OCI-LY1 (cell line): ENCODE results near the gene CCBE1.

Source experiments
- H2AFZ ChIP-seq: fragments of 200-600 bp; sonication (generic), shearing (Covaris generic); 2 replicates; pipeline ENCODE4 v1.6.0; 2014; ENCODE audit warnings: antibody characterized with exemption, mild to moderate bottlenecking, low read length
- H3F3A ChIP-seq: fragments of 200-600 bp; sonication (generic), shearing (Covaris generic); 2 replicates; pipeline ENCODE4 v1.6.0; 2014; ENCODE audit warnings: mild to moderate bottlenecking, antibody characterized with exemption, low read length, moderate library complexity; ENCODE audit not compliant: insufficient read depth
- H3K27ac ChIP-seq: fragments of 200-600 bp; sonication (generic); 2 replicates; pipeline ENCODE4 v1.5.1; 2014; ENCODE audit warnings: low read length, mixed run types, mild to moderate bottlenecking, low read depth; ENCODE audit not compliant: poor library complexity, severe bottlenecking
- H3K27me3 ChIP-seq: fragments of 200-600 bp; sonication (generic); 2 replicates; pipeline ENCODE4 v1.6.0; 2014; ENCODE audit warnings: antibody characterized with exemption, mild to moderate bottlenecking, low read length, moderate library complexity; ENCODE audit not compliant: insufficient read depth
- H3K36me3 ChIP-seq: fragments of 200-600 bp; sonication (generic); 2 replicates; pipeline ENCODE4 v1.6.1; 2014; ENCODE audit warnings: mild to moderate bottlenecking, antibody characterized with exemption, low read length, moderate library complexity, mixed read lengths; ENCODE audit not compliant: insufficient read depth
- H3K4me1 ChIP-seq: fragments of 200-600 bp; sonication (generic); 2 replicates; pipeline ENCODE4 v1.5.1; 2014; ENCODE audit warnings: mild to moderate bottlenecking, low read length, moderate library complexity; ENCODE audit not compliant: insufficient read depth, severe bottlenecking
- H3K4me2 ChIP-seq: fragments of 200-600 bp; sonication (generic), shearing (Covaris generic); 2 replicates; pipeline ENCODE4 v1.6.1; 2014; ENCODE audit warnings: low read length
- H3K4me3 ChIP-seq: fragments of 200-600 bp; sonication (generic); 2 replicates; pipeline ENCODE4 v1.5.1; 2014; ENCODE audit warnings: low read length, low read depth, mild to moderate bottlenecking, mixed read lengths; ENCODE audit not compliant: poor library complexity, severe bottlenecking
- H3K79me2 ChIP-seq: fragments of 200-600 bp; shearing (Covaris generic); 2 replicates; pipeline ENCODE4 v1.6.1; 2016; ENCODE audit warnings: mixed run types, low read length, mixed read lengths; ENCODE audit not compliant: insufficient read depth
- H3K9ac ChIP-seq: fragments of 200-600 bp; sonication (generic), shearing (Covaris generic); 2 replicates; pipeline ENCODE4 v1.6.1; 2014; ENCODE audit warnings: mild to moderate bottlenecking, low read length, mixed read lengths
- H3K9me2 ChIP-seq: fragments of 200-600 bp; sonication (generic), shearing (Covaris generic); 2 replicates; pipeline ENCODE4 v1.6.1; 2014; ENCODE audit warnings: low read depth, mild to moderate bottlenecking, low read length, mixed read lengths
- H3K9me3 ChIP-seq: fragments of 200-600 bp; shearing (Covaris generic); 2 replicates; pipeline ENCODE4 v1.6.1; 2014; ENCODE audit warnings: low read length, mixed read lengths
- H4K20me1 ChIP-seq: fragments of 200-600 bp; sonication (generic), shearing (Covaris generic); 2 replicates; pipeline ENCODE4 v1.6.0; 2016; ENCODE audit warnings: mild to moderate bottlenecking, low read length; ENCODE audit not compliant: insufficient read depth
- EZH2 ChIP-seq: fragments of 200-600 bp; sonication (generic), shearing (Covaris generic); IDR thresholded peaks from 2 replicates; pipeline ENCODE4 v1.8.0; 2017; ENCODE audit warnings: borderline replicate concordance, mixed run types, mild to moderate bottlenecking, antibody characterized with exemption, low read length, moderate library complexity, mixed read lengths
- TF ChIP-seq, protein P1 (sequence below): fragments of 200-600 bp; sonication (generic), shearing (Covaris generic); IDR thresholded peaks from 2 replicates; pipeline ENCODE4 v1.5.1; 2017; ENCODE audit warnings: mild to moderate bottlenecking, antibody characterized with exemption, low read length, moderate library complexity, mixed read lengths

Gene CCBE1

DNA sequence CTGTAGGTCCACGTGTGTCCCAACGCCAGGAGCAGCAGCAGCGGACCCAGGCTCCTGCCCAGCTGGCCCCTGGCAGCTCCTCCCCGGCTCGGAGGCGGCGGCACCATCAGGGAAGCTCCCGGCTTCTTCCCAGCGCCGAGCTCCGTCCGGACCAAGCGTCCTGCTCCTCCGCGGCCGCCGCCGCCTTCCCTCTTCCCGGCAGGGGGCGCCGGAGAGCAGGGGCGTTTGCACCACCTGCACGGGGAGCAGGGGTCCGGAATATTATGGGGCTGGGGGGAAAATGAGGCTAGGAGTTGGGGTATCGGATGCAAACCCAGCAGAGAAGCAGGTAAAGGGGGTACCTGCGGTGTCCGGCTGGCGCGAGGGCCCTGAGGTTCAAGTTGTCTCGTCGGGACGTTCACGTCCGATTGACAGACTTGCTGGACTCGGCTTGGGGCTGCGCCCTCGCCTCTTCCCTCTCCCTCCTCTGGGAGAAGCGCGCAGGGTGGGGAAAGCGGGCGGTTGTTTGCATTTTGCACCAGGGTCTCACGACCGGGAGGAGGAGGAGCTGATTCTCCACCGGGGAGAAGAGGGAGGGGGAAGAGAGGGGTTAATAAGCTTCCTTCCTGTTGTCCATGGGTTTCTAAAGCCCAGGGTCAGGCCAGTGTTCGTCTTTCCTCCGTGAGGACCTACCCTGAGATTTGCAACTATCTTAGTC is at the start of gene CCBE1:
TSS of gene CCBE1 (minus strand) at position 188 of the 697 bp plus-strand sequence.
- Histone ChIP-seq H3K36me3 (no peaks in the 10 kb centered on the region), H3K9ac (no peak within 1 kb of the TSS), H3K9me2 (no peaks in the 10 kb centered on the region), H3K4me1 (no peaks in the 10 kb centered on the region), H2AFZ (no peak within 1 kb of the TSS), H3K27me3 (no peaks in the 10 kb centered on the region), H3K79me2 (no peaks in the 10 kb centered on the region), H3K4me3 (no peak within 1 kb of the TSS), H3F3A (no peaks in the 10 kb centered on the region), H3K4me2 (no peak within 1 kb of the TSS), H3K9me3 (no peaks in the 10 kb centered on the region), H4K20me1 (no peaks in the 10 kb centered on the region), H3K27ac (no peak within 1 kb of the TSS)
- no peak for TF ChIP-seq EZH2
- TF ChIP-seq, protein P1, sequence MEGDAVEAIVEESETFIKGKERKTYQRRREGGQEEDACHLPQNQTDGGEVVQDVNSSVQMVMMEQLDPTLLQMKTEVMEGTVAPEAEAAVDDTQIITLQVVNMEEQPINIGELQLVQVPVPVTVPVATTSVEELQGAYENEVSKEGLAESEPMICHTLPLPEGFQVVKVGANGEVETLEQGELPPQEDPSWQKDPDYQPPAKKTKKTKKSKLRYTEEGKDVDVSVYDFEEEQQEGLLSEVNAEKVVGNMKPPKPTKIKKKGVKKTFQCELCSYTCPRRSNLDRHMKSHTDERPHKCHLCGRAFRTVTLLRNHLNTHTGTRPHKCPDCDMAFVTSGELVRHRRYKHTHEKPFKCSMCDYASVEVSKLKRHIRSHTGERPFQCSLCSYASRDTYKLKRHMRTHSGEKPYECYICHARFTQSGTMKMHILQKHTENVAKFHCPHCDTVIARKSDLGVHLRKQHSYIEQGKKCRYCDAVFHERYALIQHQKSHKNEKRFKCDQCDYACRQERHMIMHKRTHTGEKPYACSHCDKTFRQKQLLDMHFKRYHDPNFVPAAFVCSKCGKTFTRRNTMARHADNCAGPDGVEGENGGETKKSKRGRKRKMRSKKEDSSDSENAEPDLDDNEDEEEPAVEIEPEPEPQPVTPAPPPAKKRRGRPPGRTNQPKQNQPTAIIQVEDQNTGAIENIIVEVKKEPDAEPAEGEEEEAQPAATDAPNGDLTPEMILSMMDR, result peak; percentile 43

DNA sequence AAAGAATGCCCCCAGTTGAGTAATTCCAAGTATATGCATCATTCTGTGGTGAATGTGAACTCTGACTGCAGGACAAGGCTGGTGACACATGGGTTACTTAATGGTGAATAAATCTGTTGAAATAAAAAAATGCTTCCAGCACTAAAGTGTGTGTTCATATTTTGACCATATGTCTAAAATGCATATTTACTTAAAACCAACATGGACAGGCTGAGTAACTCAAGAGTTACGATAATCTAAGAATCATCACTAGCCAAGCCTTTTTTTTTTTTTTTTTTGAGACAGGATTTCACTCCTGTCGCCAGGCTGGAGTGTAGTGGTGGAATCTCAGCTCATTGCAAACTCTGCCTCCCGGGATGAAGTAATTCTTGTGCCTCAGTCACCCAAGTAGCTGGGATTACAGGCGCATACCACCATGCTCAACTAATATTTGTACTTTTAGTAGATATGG is 47.1 kb upstream of the CCBE1 start:
- H3K79me2 ChIP-seq, result no peaks in the 10 kb centered on the region
- H3K4me1 ChIP-seq, result no peaks in the 10 kb centered on the region
- no peaks in the 10 kb centered on the region for H3K27me3 ChIP-seq
- H2AFZ ChIP-seq, result no peak overlapping the region
- no peaks in the 10 kb centered on the region for H3K9me2 ChIP-seq
- H3K4me3 ChIP-seq, result no peak overlapping the region
- no peaks in the 10 kb centered on the region for H3K9me3 ChIP-seq
- no peaks in the 10 kb centered on the region for H3F3A ChIP-seq
- TF ChIP-seq, protein P1, result no peak
- TF ChIP-seq EZH2, result no peak
- no peaks in the 10 kb centered on the region for H3K36me3 ChIP-seq
- no peak overlapping the region for H3K9ac ChIP-seq
- H3K27ac ChIP-seq, result no peak overlapping the region
- no peaks in the 10 kb centered on the region for H4K20me1 ChIP-seq
- H3K4me2 ChIP-seq, result no peak overlapping the region

DNA sequence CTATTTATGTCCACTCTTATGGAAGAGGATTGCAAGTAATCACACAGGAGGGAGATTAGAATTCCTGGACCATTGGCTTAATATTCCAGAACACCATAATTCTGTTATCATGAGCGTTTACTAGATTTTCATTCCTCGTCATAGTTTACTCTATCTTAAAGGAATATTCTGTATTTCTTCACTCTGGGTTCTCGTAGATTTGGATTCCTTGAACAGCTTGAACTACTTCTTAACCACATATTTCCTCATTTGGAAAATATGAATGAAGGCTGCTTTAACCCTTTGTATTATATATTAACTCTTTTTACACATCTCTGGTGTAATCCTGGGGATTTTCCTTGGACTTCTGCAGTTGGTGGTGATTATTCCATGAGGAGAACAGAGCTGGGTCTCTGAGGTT is 46.3 kb upstream of the CCBE1 start:
- H3K27me3 ChIP-seq, result no peaks in the 10 kb centered on the region
- no peak overlapping the region for H3K27ac ChIP-seq
- no peaks in the 10 kb centered on the region for H3K9me2 ChIP-seq
- no peaks in the 10 kb centered on the region for H3K4me1 ChIP-seq
- H3K79me2 ChIP-seq, result no peaks in the 10 kb centered on the region
- H3K9me3 ChIP-seq, result no peaks in the 10 kb centered on the region
- no peak overlapping the region for H2AFZ ChIP-seq
- H3F3A ChIP-seq, result no peaks in the 10 kb centered on the region
- H3K9ac ChIP-seq, result no peak overlapping the region
- H3K36me3 ChIP-seq, result no peaks in the 10 kb centered on the region
- no peak for TF ChIP-seq EZH2
- TF ChIP-seq, protein P1, result no peak
- no peaks in the 10 kb centered on the region for H4K20me1 ChIP-seq
- H3K4me2 ChIP-seq, result no peak overlapping the region
- no peak overlapping the region for H3K4me3 ChIP-seq
